D721Med (cell line): ENCODE measurements around the gene C15orf40.
"Not testable (repeated sequence)": the region's sequence is repeated elsewhere in the genome, so short reads cannot be mapped to it uniquely, and the experiment has no call there.

ENCODE experiments used
- DNase-seq: peaks from one replicate; pipeline ENCODE4 v3.0.0; 2011; ENCODE audit warnings: low spot score; ENCODE audit not compliant: insufficient read length
- FAIRE-seq: peaks from 2 replicates; lab custom pipeline; 2011; peaks lifted over from hg19 to GRCh38; lab: Jason Lieb, UNC
- TF ChIP-seq, protein P1 (sequence below): IDR thresholded peaks from 2 replicates; pipeline ENCODE4 v1.5.1; 2012; ENCODE audit warnings: mild to moderate bottlenecking, control low read depth; ENCODE audit not compliant: insufficient read depth; ENCODE audit errors: missing control alignments

Gene C15orf40

DNA sequence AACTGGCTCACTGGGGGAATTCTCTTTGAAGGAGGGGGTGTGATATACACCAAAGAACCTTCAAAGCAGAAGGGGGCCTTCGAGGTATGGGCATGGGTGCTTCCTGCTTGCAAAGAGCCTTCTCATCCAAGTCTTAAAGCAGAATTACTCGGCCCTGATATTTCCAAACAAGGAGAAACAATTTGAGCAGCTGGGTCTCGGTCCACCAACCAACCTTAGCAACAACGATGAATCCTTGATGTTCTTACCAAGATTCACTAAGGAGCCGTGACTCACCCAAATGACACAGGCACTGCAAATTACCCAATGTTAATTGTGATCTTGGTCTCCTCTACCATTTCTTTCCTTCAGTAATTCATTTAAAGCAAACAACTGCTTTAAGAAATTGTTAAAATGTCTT lies 66.6 kb downstream of the C15orf40 start:
- TF ChIP-seq, protein P1, sequence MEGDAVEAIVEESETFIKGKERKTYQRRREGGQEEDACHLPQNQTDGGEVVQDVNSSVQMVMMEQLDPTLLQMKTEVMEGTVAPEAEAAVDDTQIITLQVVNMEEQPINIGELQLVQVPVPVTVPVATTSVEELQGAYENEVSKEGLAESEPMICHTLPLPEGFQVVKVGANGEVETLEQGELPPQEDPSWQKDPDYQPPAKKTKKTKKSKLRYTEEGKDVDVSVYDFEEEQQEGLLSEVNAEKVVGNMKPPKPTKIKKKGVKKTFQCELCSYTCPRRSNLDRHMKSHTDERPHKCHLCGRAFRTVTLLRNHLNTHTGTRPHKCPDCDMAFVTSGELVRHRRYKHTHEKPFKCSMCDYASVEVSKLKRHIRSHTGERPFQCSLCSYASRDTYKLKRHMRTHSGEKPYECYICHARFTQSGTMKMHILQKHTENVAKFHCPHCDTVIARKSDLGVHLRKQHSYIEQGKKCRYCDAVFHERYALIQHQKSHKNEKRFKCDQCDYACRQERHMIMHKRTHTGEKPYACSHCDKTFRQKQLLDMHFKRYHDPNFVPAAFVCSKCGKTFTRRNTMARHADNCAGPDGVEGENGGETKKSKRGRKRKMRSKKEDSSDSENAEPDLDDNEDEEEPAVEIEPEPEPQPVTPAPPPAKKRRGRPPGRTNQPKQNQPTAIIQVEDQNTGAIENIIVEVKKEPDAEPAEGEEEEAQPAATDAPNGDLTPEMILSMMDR = no peak
- DNase-seq = no peak
- FAIRE-seq = no peak

- DNase-seq (no peak), FAIRE-seq (no peak)
- TF ChIP-seq, protein P1 = no peak
Measured at GRCh38 chr15:82944056-82944455, 67.4 kb downstream of the C15orf40 start.

DNA sequence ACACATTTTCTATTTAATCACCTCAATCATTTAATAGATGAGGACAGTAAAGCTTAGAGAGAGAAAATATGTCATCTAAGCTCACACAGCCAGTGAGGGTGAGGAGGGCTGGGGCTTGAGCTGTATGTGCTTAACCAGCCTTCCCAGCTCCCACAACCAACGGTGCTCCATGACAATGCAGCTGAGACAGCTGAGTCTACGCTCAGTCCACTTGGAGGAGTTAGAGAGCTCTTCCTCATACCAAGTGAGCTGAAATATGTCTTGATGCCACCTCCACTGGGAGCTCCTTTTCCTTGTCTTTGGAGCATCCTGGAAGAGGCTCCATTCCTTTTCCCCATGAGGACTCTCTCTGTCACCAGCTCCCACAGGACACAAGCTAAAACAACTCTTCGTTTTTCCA lies 68.3 kb downstream of the C15orf40 start:
- no peak for FAIRE-seq
- DNase-seq = no peak
- TF ChIP-seq, protein P1 = no peak

- TF ChIP-seq, protein P1 = no peak
- FAIRE-seq (no peak), DNase-seq (no peak)
Measured at GRCh38 chr15:82942691-82943090, 68.7 kb downstream of the C15orf40 start.

- not testable (repeated sequence) for DNase-seq, FAIRE-seq
Measured at GRCh38 chr15:82939678-82940077, 71.8 kb downstream of the C15orf40 start.
